Progenitor cell of endocrine pancreas (in vitro differentiated cells): ENCODE measurements around the gene SLC9A8. TPM values are rescaled to one million over a fixed set of nuclear protein-coding genes. Genes with fewer than 3 reads are reported as not detected.
A peak's percentile ranks its signal among the peaks of the same experiment; 100 is the strongest.

ENCODE experiments used
- DNase-seq: peaks from one replicate; pipeline ENCODE4 v3.0.0; 2021; ENCODE audit warnings: low spot score; ENCODE audit not compliant: unreplicated experiment
- H3K27ac Mint-ChIP-seq: 2 replicates; pipeline ENCODE4 v1.8.0; 2021; ENCODE audit warnings: mild to moderate bottlenecking, moderate library complexity, mixed read lengths
- H3K27me3 Mint-ChIP-seq: 2 replicates; pipeline ENCODE4 v1.8.0; 2021; ENCODE audit warnings: mixed read lengths
- H3K36me3 Mint-ChIP-seq: 2 replicates; pipeline ENCODE4 v1.8.0; 2022; ENCODE audit warnings: mixed read lengths; ENCODE audit not compliant: insufficient read depth
- H3K4me1 Mint-ChIP-seq: 2 replicates; pipeline ENCODE4 v1.8.0; 2021; ENCODE audit warnings: low read depth, mixed read lengths
- H3K4me3 Mint-ChIP-seq: 2 replicates; pipeline ENCODE4 v1.8.0; 2021; ENCODE audit warnings: low read depth, mild to moderate bottlenecking, moderate library complexity, mixed read lengths
- H3K9me3 Mint-ChIP-seq: 2 replicates; pipeline ENCODE4 v1.8.0; 2021; ENCODE audit warnings: low read depth, mixed read lengths
- CTCF ChIP-seq: fragments of 200-600 bp; sonication (generic); IDR thresholded peaks from one replicate; pipeline ENCODE4 v1.5.0; 2021; ENCODE audit warnings: antibody characterized with exemption, mild to moderate bottlenecking; ENCODE audit not compliant: unreplicated experiment
- total RNA-seq: library from RNA; stranded (reverse); gene quantifications from 2 replicates; pipeline ENCODE4 v1.2.1, GENCODE V29; 2021

SLC9A8 gene
- total RNA-seq, 1 donor from 2014 or later: 11.4 TPM

GRCh38 chr20:49907405-49908257 is 95.0 kb downstream of the SLC9A8 start:
- Mint-ChIP-seq H3K4me1 (peaks cover 2% of the 10 kb centered on the region), H3K4me3 (no peak overlapping the region), H3K27ac (peak overlapping the region; percentile 56), H3K9me3 (no peaks in the 10 kb centered on the region), H3K27me3 (no peaks in the 10 kb centered on the region), H3K36me3 (peaks cover 9% of the 10 kb centered on the region)
- no peak for TF ChIP-seq CTCF
- DNase-seq: no peak

- H3K27me3 Mint-ChIP-seq: no peaks in the 10 kb centered on the region
- peaks cover 8% of the 10 kb centered on the region for H3K36me3 Mint-ChIP-seq
- H3K4me3 Mint-ChIP-seq: no peak overlapping the region
- peaks cover 2% of the 10 kb centered on the region for H3K4me1 Mint-ChIP-seq
- H3K9me3 Mint-ChIP-seq: no peaks in the 10 kb centered on the region
- no peak for DNase-seq
- TF ChIP-seq CTCF: no peak
- H3K27ac Mint-ChIP-seq: no peak overlapping the region
Measured at GRCh38 chr20:49908258-49908565, 95.6 kb downstream of the SLC9A8 start.

- Mint-ChIP-seq H3K9me3 (no peaks in the 10 kb centered on the region), H3K27me3 (no peaks in the 10 kb centered on the region), H3K36me3 (peaks cover 8% of the 10 kb centered on the region), H3K27ac (peak overlapping the region; percentile 46), H3K4me1 (peaks cover 13% of the 10 kb centered on the region), H3K4me3 (no peak overlapping the region)
- no peak for DNase-seq
- peak; percentile 45 for TF ChIP-seq CTCF
Measured at GRCh38 chr20:49909499-49910339, 97.1 kb downstream of the SLC9A8 start.

GRCh38 chr20:49910340-49910706 is 97.7 kb downstream of the SLC9A8 start:
- TF ChIP-seq CTCF: no peak
- H3K36me3 Mint-ChIP-seq: peaks cover 5% of the 10 kb centered on the region
- H3K4me3 Mint-ChIP-seq: no peak overlapping the region
- H3K4me1 Mint-ChIP-seq: peaks cover 14% of the 10 kb centered on the region
- H3K9me3 Mint-ChIP-seq: no peaks in the 10 kb centered on the region
- DNase-seq: no peak
- H3K27me3 Mint-ChIP-seq: no peaks in the 10 kb centered on the region
- peak overlapping the region; percentile 27 for H3K27ac Mint-ChIP-seq

DNA sequence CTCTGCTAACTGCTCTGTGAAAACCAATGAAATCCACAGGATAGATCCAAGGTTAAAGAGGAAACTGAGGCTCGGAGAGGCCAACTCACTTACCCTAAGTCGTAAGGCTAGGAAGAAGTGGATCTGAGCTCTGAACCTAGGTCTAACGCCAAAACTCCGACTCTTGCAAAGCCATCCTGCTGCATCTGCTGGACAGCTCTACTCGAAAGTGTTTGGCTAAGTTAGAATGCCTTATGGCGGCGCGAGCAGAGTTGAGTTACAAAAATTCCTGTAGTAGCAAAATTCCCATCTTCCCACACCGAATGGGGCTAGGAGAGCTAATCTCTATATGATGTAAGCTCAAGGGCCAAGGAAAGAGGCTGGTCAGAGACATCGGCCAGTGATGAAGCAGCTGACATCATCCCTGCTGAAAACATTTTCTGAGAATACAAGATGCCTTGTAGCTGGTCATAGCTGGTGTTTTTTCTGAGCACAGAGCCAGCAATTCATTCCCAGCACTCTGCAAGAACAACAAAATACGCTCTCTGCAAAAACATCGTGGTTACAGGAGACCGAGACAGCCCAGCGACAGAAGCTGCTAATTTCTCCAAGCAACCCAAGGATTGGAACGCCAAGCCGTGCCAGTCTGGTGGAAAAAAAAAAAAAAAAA is 100.9 kb downstream of the SLC9A8 start:
- Mint-ChIP-seq H3K4me3 (peak overlapping the region; percentile 99), H3K27me3 (no peaks in the 10 kb centered on the region), H3K27ac (no peak overlapping the region), H3K9me3 (no peaks in the 10 kb centered on the region), H3K36me3 (no peaks in the 10 kb centered on the region), H3K4me1 (peaks cover 25% of the 10 kb centered on the region)
- no peak for DNase-seq
- no peak for TF ChIP-seq CTCF
